Spleen (tissue), 11 donors: ENCODE results near the gene MAGEB17. TPM values are rescaled to one million over a fixed set of nuclear protein-coding genes. Genes with fewer than 3 reads are reported as not detected.

Experiments
- DNase-seq: peaks from one replicate; pipeline ENCODE4 v3.0.0-alpha.2; 2020
- H3K27ac ChIP-seq, 8 donors: fragments of 200-600 bp; sonication (generic) in 7 of 8; 1 replicate in 4 of 8; 2 replicates in 4 of 8; pipeline versions ENCODE4 v1.5.0 to v1.8.0; 2016 to 2021; ENCODE audit warnings: inconsistent platforms in 4 of 8, mild to moderate bottlenecking in 4 of 8, moderate library complexity in 1 of 8
- H3K27me3 ChIP-seq, 7 donors: fragments of 200-600 bp; sonication (generic) in 6 of 7; replicated peaks in 1 of 7; 1 replicate in 4 of 7; 2 replicates in 3 of 7; pipeline versions ENCODE4 v1.5.0 to v1.8.0; 2016 to 2021; ENCODE audit warnings: inconsistent platforms in 3 of 7, mild to moderate bottlenecking in 1 of 7
- H3K36me3 ChIP-seq, 6 donors: fragments of 200-600 bp; sonication (generic) in 5 of 6; 1 replicate in 4 of 6; 2 replicates in 2 of 6; pipeline versions ENCODE4 v1.5.0 to v1.8.0; 2016 to 2021; ENCODE audit warnings: inconsistent platforms in 2 of 6
- H3K4me1 ChIP-seq, 6 donors: fragments of 200-600 bp; sonication (generic) in 5 of 6; 1 replicate in 3 of 6; 2 replicates in 3 of 6; pipeline versions ENCODE4 v1.5.0 to v1.8.0; 2016 to 2021; ENCODE audit warnings: inconsistent platforms in 3 of 6
- H3K4me3 ChIP-seq, 8 donors: fragments of 200-600 bp; sonication (generic) in 7 of 8; 1 replicate in 4 of 8; 2 replicates in 4 of 8; pipeline versions ENCODE4 v1.5.0 to v1.8.0; 2016 to 2021; ENCODE audit warnings: inconsistent platforms in 4 of 8, mild to moderate bottlenecking in 4 of 8, moderate library complexity in 2 of 8
- H3K9me3 ChIP-seq, 8 donors: fragments of 200-600 bp; sonication (generic) in 7 of 8; 1 replicate in 4 of 8; 2 replicates in 4 of 8; pipeline versions ENCODE4 v1.5.0 to v1.8.0; 2016 to 2021; ENCODE audit warnings: inconsistent platforms in 4 of 8
- POLR2A ChIP-seq, 3 donors: fragments of 450-650 bp; IDR thresholded peaks; one replicate each; pipeline ENCODE4 v1.5.1; 2017; ENCODE audit warnings: antibody characterized with exemption in 3 of 3, mild to moderate bottlenecking in 1 of 3
- POLR2AphosphoS5 ChIP-seq, 3 donors: sonication (generic); formaldehyde crosslinking; IDR thresholded peaks; one replicate each; pipeline ENCODE4 v1.5.1; 2017; ENCODE audit warnings: antibody characterized with exemption in 3 of 3
- WGBS, 5 donors: extraction: QIAGEN DNeasy Blood & Tissue Kit in 3 of 5; methylation state at CpG; one replicate each; pipeline versions ENCODE4 v1.1.5 to v1.1.7; 2013 to 2018; 5-methylcytosine and 5-hydroxymethylcytosine counted together
- intact Hi-C: fragments of 100-400 bp; cut with DNase I; formaldehyde crosslinking; loops from one replicate; pipeline ENCODE4 v1.15.0; 2023; ENCODE audit warnings: low total_unique reads
- polyA plus RNA-seq, 3 donors: library from polyadenylated mRNA; stranded (reverse); fragments of 200-250 nt; gene quantifications; one replicate each; pipeline ENCODE4 v1.2.1, GENCODE V29; 2013
- total RNA-seq, 7 donors: library from RNA; depleted of rRNA in 3 of 7; stranded (reverse); fragments of >200 nt in 3 of 7; fragmentation: NEBNext Ultra II Directional in 4 of 7; extraction: Animal tissue kit (Norgen Biotek cat#: 25700) in 4 of 7; gene quantifications; one replicate each; pipeline versions ENCODE4 v1.1.0 to v1.2.1, GENCODE V29; 2016 to 2021
- TF ChIP-seq, protein P1 (sequence below), 11 experiments: fragments of 200-600 bp in 7 of 11; fragments of 450-650 bp in 4 of 11; sonication (generic) in 4 of 11; IDR thresholded peaks in 8 of 11; conservative IDR thresholded peaks in 3 of 11; 1 replicate in 7 of 11; 2 replicates in 4 of 11; pipeline versions ENCODE4 v1.4.0 to v1.8.0; 2016 to 2021; ENCODE audit warnings: antibody characterized with exemption in 11 of 11, inconsistent platforms in 4 of 11, mild to moderate bottlenecking in 1 of 11
- donor health status: healthy with polysubstance abuse.
- donor health status: DM: no; HTN: no; CAD: no; lungs with moderate emphysema.
- donor health status: DM: no; HTN: no; CAD: no.
- donor health status: Bipolar disorder and iron deficiency.
- donor health status: healthy.
- donor health status: DM: no; HTN: no; CAD: no.
- donor health status: DM: yes; HTN: yes; CAD: no.

The MAGEB17 gene
- total and polyA plus RNA-seq, 10 donors, result 0.05 to 0.25 (median 0.06) TPM; not detected in 6

GRCh38 chrX:16191605-16192004 lies 24.3 kb downstream of the MAGEB17 start:
- H3K27me3 ChIP-seq, result no peaks in the 10 kb centered on the region
- no peak for DNase-seq

DNA sequence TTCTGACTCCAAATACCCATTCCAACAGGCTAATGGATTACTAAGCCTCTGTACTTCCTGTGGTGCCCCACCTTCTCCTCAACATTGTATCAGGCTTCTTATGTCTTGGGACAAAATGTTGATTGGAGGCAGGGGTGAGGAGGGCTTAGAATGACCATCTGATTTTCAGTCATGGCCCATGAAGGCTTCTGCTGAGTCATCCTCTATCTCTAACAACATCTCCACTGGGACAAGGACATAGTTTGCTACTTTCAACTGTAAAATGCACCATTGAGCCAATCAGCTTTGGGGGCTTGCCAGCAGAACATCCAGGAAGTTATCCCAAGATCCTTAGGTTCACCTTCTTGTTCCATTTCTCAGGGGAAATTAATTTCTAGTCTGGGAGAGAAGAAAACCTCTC lies 29.5 kb downstream of the MAGEB17 start:
- DNase-seq, result no peak
- Histone ChIP-seq H3K4me1 (no peaks in the 10 kb centered on the region), H3K27me3 (no peaks in the 10 kb centered on the region), H3K4me3 (no peak overlapping the region), H3K27ac (no peak overlapping the region), H3K9me3 (no peaks in the 10 kb centered on the region), H3K36me3 (no peaks in the 10 kb centered on the region)
- intact Hi-C loops, result no loop called here
- TF ChIP-seq POLR2AphosphoS5 (IDR thresholded peaks at IDR 0.05) (no peak), POLR2A (IDR thresholded peaks at IDR 0.05) (no peak)
- TF ChIP-seq, protein P1, sequence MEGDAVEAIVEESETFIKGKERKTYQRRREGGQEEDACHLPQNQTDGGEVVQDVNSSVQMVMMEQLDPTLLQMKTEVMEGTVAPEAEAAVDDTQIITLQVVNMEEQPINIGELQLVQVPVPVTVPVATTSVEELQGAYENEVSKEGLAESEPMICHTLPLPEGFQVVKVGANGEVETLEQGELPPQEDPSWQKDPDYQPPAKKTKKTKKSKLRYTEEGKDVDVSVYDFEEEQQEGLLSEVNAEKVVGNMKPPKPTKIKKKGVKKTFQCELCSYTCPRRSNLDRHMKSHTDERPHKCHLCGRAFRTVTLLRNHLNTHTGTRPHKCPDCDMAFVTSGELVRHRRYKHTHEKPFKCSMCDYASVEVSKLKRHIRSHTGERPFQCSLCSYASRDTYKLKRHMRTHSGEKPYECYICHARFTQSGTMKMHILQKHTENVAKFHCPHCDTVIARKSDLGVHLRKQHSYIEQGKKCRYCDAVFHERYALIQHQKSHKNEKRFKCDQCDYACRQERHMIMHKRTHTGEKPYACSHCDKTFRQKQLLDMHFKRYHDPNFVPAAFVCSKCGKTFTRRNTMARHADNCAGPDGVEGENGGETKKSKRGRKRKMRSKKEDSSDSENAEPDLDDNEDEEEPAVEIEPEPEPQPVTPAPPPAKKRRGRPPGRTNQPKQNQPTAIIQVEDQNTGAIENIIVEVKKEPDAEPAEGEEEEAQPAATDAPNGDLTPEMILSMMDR (IDR thresholded peaks at IDR 0.05 in 8 of 11, conservative IDR thresholded peaks at IDR 0.05 in 3 of 11), result no peak

More at GRCh38 chrX:16191605-16192004, 24.3 kb downstream of the MAGEB17 start:
- no peak overlapping the region for H3K27ac ChIP-seq
- TF ChIP-seq, protein P1 (IDR thresholded peaks at IDR 0.05 in 8 of 11, conservative IDR thresholded peaks at IDR 0.05 in 3 of 11), result no peak
- TF ChIP-seq POLR2A (IDR thresholded peaks at IDR 0.05) (no peak), POLR2AphosphoS5 (IDR thresholded peaks at IDR 0.05) (no peak)
- no peaks in the 10 kb centered on the region for H3K36me3 ChIP-seq
- 72 to 78% (median 76%) methylated on average over 6 of the region's 6 CpGs for WGBS, 5 donors
- intact Hi-C loops, result no loop called here
- H3K9me3 ChIP-seq, result no peaks in the 10 kb centered on the region
- H3K4me3 ChIP-seq, result no peak overlapping the region
- no peaks in the 10 kb centered on the region for H3K4me1 ChIP-seq

- no peaks in the 10 kb centered on the region for H3K4me1 ChIP-seq
- no peak overlapping the region for H3K4me3 ChIP-seq
- no peak for DNase-seq
- no peak overlapping the region for H3K27ac ChIP-seq
- TF ChIP-seq POLR2AphosphoS5 (IDR thresholded peaks at IDR 0.05), result no peak
- no peak for TF ChIP-seq POLR2A (IDR thresholded peaks at IDR 0.05)
- TF ChIP-seq, protein P1 (IDR thresholded peaks at IDR 0.05 in 8 of 11, conservative IDR thresholded peaks at IDR 0.05 in 3 of 11), result no peak
- intact Hi-C loops, result no loop called here
- H3K36me3 ChIP-seq, result no peaks in the 10 kb centered on the region
- WGBS, 5 donors, result 55 to 93% (median 78%) methylated on average over 1 of the region's 1 CpG
- H3K9me3 ChIP-seq, result no peaks in the 10 kb centered on the region
- no peaks in the 10 kb centered on the region for H3K27me3 ChIP-seq
Observed at GRCh38 chrX:16199343-16199742, 32.1 kb downstream of the MAGEB17 start.

DNA sequence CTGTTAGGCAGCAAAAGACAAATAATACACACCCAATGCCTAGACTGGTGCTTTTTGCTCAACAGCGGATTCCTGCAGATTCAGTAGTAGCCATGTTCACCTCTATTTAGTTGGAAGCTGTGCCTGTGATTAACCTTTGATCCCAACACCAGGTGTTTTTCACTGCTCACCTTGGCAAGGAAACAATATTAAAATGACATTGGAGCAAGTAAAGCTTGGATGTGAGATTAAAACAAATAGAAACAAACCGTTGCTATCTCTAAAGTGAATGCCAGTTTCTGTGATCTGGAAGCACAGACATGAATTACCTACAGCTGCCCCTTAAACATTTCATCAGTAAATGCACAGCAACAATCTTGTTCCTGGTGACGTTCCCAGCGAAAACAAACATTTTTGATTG lies 35.7 kb downstream of the MAGEB17 start:
- no peak overlapping the region for H3K27ac ChIP-seq
- no peaks in the 10 kb centered on the region for H3K9me3 ChIP-seq
- TF ChIP-seq POLR2A (IDR thresholded peaks at IDR 0.05) (no peak), POLR2AphosphoS5 (IDR thresholded peaks at IDR 0.05) (no peak)
- TF ChIP-seq, protein P1 (IDR thresholded peaks at IDR 0.05 in 8 of 11, conservative IDR thresholded peaks at IDR 0.05 in 3 of 11), result no peak
- intact Hi-C loops, result no loop called here
- H3K36me3 ChIP-seq, result no peaks in the 10 kb centered on the region
- DNase-seq, result no peak
- no peak overlapping the region for H3K4me3 ChIP-seq
- H3K27me3 ChIP-seq, result no peaks in the 10 kb centered on the region
- H3K4me1 ChIP-seq, result no peaks in the 10 kb centered on the region
- 83 to 92% (median 89%) methylated on average over 4 of the region's 4 CpGs for WGBS, 5 donors
